SK-N-SH (cell line): ENCODE data around the gene R3HDM2. TPM values are rescaled to one million over a fixed set of nuclear protein-coding genes. Genes with fewer than 3 reads are reported as not detected.

Experiments used
- CTCF ChIA-PET: fragments of 300-600, 350-600 bp; formaldehyde crosslinking; extraction: SDS; loops from one replicate; lab custom pipeline; 2021; lab: Yijun Ruan, JAX
- POLR2A ChIA-PET: fragments of 350-600 bp; sonication (Branson Sonifier 250); formaldehyde crosslinking; extraction: SDS; loops from one replicate; lab custom pipeline; 2020; ENCODE audit warnings: antibody characterized with exemption, inconsistent platforms; lab: Yijun Ruan, JAX
- DNase-seq: peaks from one replicate; pipeline ENCODE4 v3.0.0; 2012
- H2AFZ ChIP-seq: fragments of 200-600 bp; sonication (generic); 2 replicates; pipeline ENCODE4 v1.8.1; 2016; ENCODE audit warnings: antibody characterized with exemption, mild to moderate bottlenecking, low read depth
- H3F3A ChIP-seq: fragments of 200-600 bp; sonication (generic); replicated peaks from 2 replicates; pipeline ENCODE3; 2016; ENCODE audit warnings: antibody characterized with exemption, mild to moderate bottlenecking; ENCODE audit not compliant: insufficient read depth
- H3K27ac ChIP-seq, 2 experiments: fragments of 200-500 bp in 1 of 2; fragments of 200-600 bp in 1 of 2; sonication (Bioruptor generic) in 1 of 2; sonication (generic), shearing (Covaris generic) in 1 of 2; 2 replicates each; pipeline versions ENCODE4 v1.5.1 to v1.6.1; 2014 to 2016; ENCODE audit warnings: low read depth in 2 of 2, inconsistent platforms in 1 of 2, low read length in 1 of 2, mild to moderate bottlenecking in 1 of 2, mixed read lengths in 1 of 2
- H3K27me3 ChIP-seq: fragments of 200-600 bp; sonication (generic), shearing (Covaris generic); 2 replicates; pipeline ENCODE4 v1.6.1; 2016; ENCODE audit warnings: mixed run types; ENCODE audit not compliant: insufficient read depth
- H3K36me3 ChIP-seq, 2 experiments: fragments of 200-500 bp in 1 of 2; fragments of 200-600 bp in 1 of 2; sonication (Bioruptor generic) in 1 of 2; sonication (generic) in 1 of 2; replicated peaks in 1 of 2; 2 replicates each; pipeline versions ENCODE3 to v1.5.1; 2014 to 2016; ENCODE audit warnings: low read length in 1 of 2, mild to moderate bottlenecking in 1 of 2; ENCODE audit not compliant: insufficient read depth in 2 of 2, control insufficient read depth in 1 of 2
- H3K4me1 ChIP-seq, 2 experiments: fragments of 200-500 bp in 1 of 2; fragments of 200-600 bp in 1 of 2; sonication (Bioruptor generic) in 1 of 2; sonication (generic), shearing (Covaris generic) in 1 of 2; 2 replicates each; pipeline versions ENCODE4 v1.5.1 to v1.6.1; 2014 to 2016; ENCODE audit warnings: low read depth in 1 of 2, low read length in 1 of 2, mixed run types in 1 of 2; ENCODE audit not compliant: insufficient read depth in 2 of 2, control insufficient read depth in 1 of 2
- H3K4me2 ChIP-seq: fragments of 200-600 bp; sonication (generic), shearing (Covaris generic); 2 replicates; pipeline ENCODE4 v1.6.1; 2017; ENCODE audit warnings: mixed run types
- H3K4me3 ChIP-seq, 2 experiments: fragments of 200-500 bp in 1 of 2; fragments of 200-600 bp in 1 of 2; sonication (Bioruptor generic) in 1 of 2; sonication (generic), shearing (Covaris generic) in 1 of 2; 2 replicates each; pipeline versions ENCODE4 v1.5.1 to v1.8.1; 2014 to 2016; ENCODE audit warnings: low read depth in 2 of 2, inconsistent platforms in 1 of 2, low read length in 1 of 2, mild to moderate bottlenecking in 1 of 2, mixed read lengths in 1 of 2, moderate library complexity in 1 of 2
- H3K79me2 ChIP-seq: fragments of 200-600 bp; sonication (generic); 2 replicates; pipeline ENCODE4 v1.8.1; 2017; ENCODE audit warnings: mild to moderate bottlenecking; ENCODE audit not compliant: insufficient read depth
- H3K9ac ChIP-seq: fragments of 200-600 bp; sonication (generic); 2 replicates; pipeline ENCODE4 v1.6.1; 2017; ENCODE audit warnings: mixed run types
- H3K9me2 ChIP-seq: fragments of 200-600 bp; sonication (generic); 2 replicates; pipeline ENCODE4 v1.6.1; 2017; ENCODE audit warnings: mixed run types
- H3K9me3 ChIP-seq: fragments of 200-600 bp; sonication (generic); 2 replicates; pipeline ENCODE4 v1.6.1; 2017; ENCODE audit warnings: mixed run types, mild to moderate bottlenecking, moderate library complexity
- H4K20me1 ChIP-seq: fragments of 200-600 bp; sonication (generic); 2 replicates; pipeline ENCODE4 v1.6.1; 2017; ENCODE audit warnings: mild to moderate bottlenecking, mixed run types; ENCODE audit not compliant: insufficient read depth
- ELF1 ChIP-seq: IDR thresholded peaks from 2 replicates; pipeline ENCODE4 v1.4.0; 2012
- EP300 ChIP-seq, 2 experiments: IDR thresholded peaks; 2 replicates each; pipeline versions ENCODE4 v1.4.0 to v1.6.1; 2012; ENCODE audit warnings: borderline replicate concordance in 1 of 2, low read depth in 1 of 2, low read length in 1 of 2
- EZH2phosphoT487 ChIP-seq: fragments of 200-600 bp; sonication (generic); IDR thresholded peaks from 2 replicates; pipeline ENCODE4 v1.6.1; 2017; ENCODE audit warnings: low read depth, mixed run types, mild to moderate bottlenecking, antibody characterized with exemption, moderate library complexity, borderline replicate concordance
- FOSL2 ChIP-seq: IDR thresholded peaks from 2 replicates; pipeline ENCODE4 v1.4.0; 2012; ENCODE audit warnings: low read depth, mild to moderate bottlenecking, moderate library complexity, borderline replicate concordance
- FOXM1 ChIP-seq: IDR thresholded peaks from 2 replicates; pipeline ENCODE4 v1.4.0; 2012; ENCODE audit warnings: low read depth, mild to moderate bottlenecking
- JUND ChIP-seq: IDR thresholded peaks from 2 replicates; pipeline ENCODE4 v1.4.0; 2012
- MEF2A ChIP-seq: IDR thresholded peaks from 2 replicates; pipeline ENCODE4 v1.4.0; 2012; ENCODE audit warnings: low read depth, borderline replicate concordance
- MXI1 ChIP-seq: IDR thresholded peaks from 2 replicates; pipeline ENCODE4 v1.6.1; 2012; ENCODE audit warnings: mild to moderate bottlenecking, low read depth, low read length, improper control_type of control experiment
- NFIC ChIP-seq: IDR thresholded peaks from 2 replicates; pipeline ENCODE4 v1.4.0; 2012; ENCODE audit warnings: borderline replicate concordance
- NRF1 ChIP-seq: IDR thresholded peaks from 2 replicates; pipeline ENCODE4 v1.6.1; 2012; ENCODE audit warnings: low read depth, mild to moderate bottlenecking, low read length
- POLR2AphosphoS5 ChIP-seq: IDR thresholded peaks from 2 replicates; pipeline ENCODE4 v1.6.1; 2012; ENCODE audit warnings: low read depth, low read length
- SIN3A ChIP-seq: IDR thresholded peaks from 2 replicates; pipeline ENCODE4 v1.6.1; 2012; ENCODE audit warnings: low read depth, mild to moderate bottlenecking, low read length, moderate library complexity, borderline replicate concordance
- SMC3 ChIP-seq: IDR thresholded peaks from 2 replicates; pipeline ENCODE4 v1.6.1; 2012; ENCODE audit warnings: low read depth, low read length, improper control_type of control experiment
- TAF1 ChIP-seq: IDR thresholded peaks from 2 replicates; pipeline ENCODE4 v1.6.1; 2012; ENCODE audit warnings: low read depth, mild to moderate bottlenecking, low read length, moderate library complexity, borderline replicate concordance
- TCF12 ChIP-seq: IDR thresholded peaks from 2 replicates; pipeline ENCODE4 v1.4.0; 2012
- WGBS: methylation state at CpG from one replicate; pipeline ENCODE4 v1.1.6; 2017; ENCODE audit warnings: low lambda C conversion rate; 5-methylcytosine and 5-hydroxymethylcytosine counted together
- polyA plus RNA-seq, 3 experiments: library from polyadenylated mRNA; depleted of rRNA; stranded (reverse); fragments of >200 nt; gene quantifications; 2 replicates each; pipeline ENCODE4 v1.2.3, GENCODE V29; 2012
- TF ChIP-seq, protein P1 (sequence below): fragments of 150-350 bp; IDR thresholded peaks from 2 replicates; pipeline ENCODE4 v1.6.1; 2017; ENCODE audit warnings: antibody characterized with exemption, low read length, low read depth, borderline replicate concordance
- TF ChIP-seq, protein P2 (sequence below): fragments of 200-600 bp; sonication (generic); IDR thresholded peaks from 2 replicates; pipeline ENCODE4 v1.6.1; 2017; ENCODE audit warnings: antibody characterized with exemption, mild to moderate bottlenecking, moderate library complexity
- TF ChIP-seq, protein P3 (sequence below): IDR thresholded peaks from 2 replicates; pipeline ENCODE4 v1.4.0; 2012; ENCODE audit warnings: low read depth
- TF ChIP-seq, protein P4 (sequence below): IDR thresholded peaks from 2 replicates; pipeline ENCODE4 v1.4.0; 2012; ENCODE audit warnings: low read depth, borderline replicate concordance

The R3HDM2 gene
- polyA plus RNA-seq, 1 of the 3 experiments (the other 2 are of a cell fraction), result 23.1 TPM

DNA sequence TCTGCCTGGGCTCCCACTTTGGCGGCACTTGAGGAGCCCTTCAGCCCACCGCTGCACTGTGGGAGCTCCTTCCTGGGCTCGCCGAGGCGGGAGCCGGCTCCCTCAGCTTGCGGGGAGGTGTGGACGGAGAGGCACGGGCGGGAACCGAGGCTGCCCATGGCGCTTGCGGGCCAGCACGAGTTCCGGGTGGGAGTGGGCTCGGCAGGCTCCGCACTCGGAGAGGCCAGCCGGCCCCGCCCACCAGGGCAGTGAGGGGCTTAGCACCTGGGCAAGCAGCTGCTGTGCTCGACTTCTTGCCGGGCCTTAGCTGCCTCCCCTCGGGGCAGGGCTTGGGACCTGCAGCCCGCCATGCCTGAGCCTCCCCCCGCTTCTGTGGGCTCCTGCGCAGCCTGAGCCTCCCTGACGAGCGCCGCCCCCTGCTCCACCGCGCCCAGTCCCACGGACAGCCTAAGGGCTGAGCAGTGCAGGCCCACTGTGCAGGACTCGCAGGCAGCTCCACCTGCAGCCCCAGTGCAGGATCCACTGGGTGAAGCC, 44.6 kb downstream of the R3HDM2 start:
- no peaks in the 10 kb centered on the region for H3K9me2 ChIP-seq
- H3F3A ChIP-seq, result peaks cover 23% of the 10 kb centered on the region
- no peak overlapping the region for H3K9ac ChIP-seq
- H3K79me2 ChIP-seq, result peaks cover 10% of the 10 kb centered on the region; the same call in 1 of the 2 replicates
- ChIA-PET CTCF (interaction anchor here (1.2 kb wide), 1 partner anchor 26 kb away, joined by 3 read pairs; no protein-coding TSS in a partner anchor), POLR2A (no interaction called here)
- H2AFZ ChIP-seq, result no peak overlapping the region
- DNase-seq, result no peak
- H3K4me3 ChIP-seq, result no peak overlapping the region
- peaks cover 0 to 3% of the 10 kb centered on the region in 2 experiments for H3K36me3 ChIP-seq
- no peak overlapping the region for H3K27ac ChIP-seq
- 90% methylated on average over 2 of the region's 33 CpGs for WGBS
- peaks cover 0 to 11% of the 10 kb centered on the region in 2 experiments; a peak in 2 of 4 replicates for H3K4me1 ChIP-seq
- no peaks in the 10 kb centered on the region for H3K27me3 ChIP-seq
- no peak overlapping the region for H3K4me2 ChIP-seq
- no peaks in the 10 kb centered on the region for H3K9me3 ChIP-seq
- H4K20me1 ChIP-seq, result no peaks in the 10 kb centered on the region
- TF ChIP-seq NFIC (no peak), POLR2AphosphoS5 (no peak), EP300 (IDR thresholded peaks at IDR 0.05; ENCODE audit: borderline replicate concordance in 1 of 2, low read depth in 1 of 2, low read length in 1 of 2) (no peak), FOSL2 (no peak), NRF1 (no peak), EZH2phosphoT487 (no peak), MEF2A (no peak), ELF1 (no peak), FOXM1 (no peak), MXI1 (no peak), TAF1 (no peak), JUND (no peak), SMC3 (no peak), TCF12 (no peak), SIN3A (no peak)
- TF ChIP-seq, protein P1, sequence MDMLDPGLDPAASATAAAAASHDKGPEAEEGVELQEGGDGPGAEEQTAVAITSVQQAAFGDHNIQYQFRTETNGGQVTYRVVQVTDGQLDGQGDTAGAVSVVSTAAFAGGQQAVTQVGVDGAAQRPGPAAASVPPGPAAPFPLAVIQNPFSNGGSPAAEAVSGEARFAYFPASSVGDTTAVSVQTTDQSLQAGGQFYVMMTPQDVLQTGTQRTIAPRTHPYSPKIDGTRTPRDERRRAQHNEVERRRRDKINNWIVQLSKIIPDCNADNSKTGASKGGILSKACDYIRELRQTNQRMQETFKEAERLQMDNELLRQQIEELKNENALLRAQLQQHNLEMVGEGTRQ, result no peak
- TF ChIP-seq, protein P2, sequence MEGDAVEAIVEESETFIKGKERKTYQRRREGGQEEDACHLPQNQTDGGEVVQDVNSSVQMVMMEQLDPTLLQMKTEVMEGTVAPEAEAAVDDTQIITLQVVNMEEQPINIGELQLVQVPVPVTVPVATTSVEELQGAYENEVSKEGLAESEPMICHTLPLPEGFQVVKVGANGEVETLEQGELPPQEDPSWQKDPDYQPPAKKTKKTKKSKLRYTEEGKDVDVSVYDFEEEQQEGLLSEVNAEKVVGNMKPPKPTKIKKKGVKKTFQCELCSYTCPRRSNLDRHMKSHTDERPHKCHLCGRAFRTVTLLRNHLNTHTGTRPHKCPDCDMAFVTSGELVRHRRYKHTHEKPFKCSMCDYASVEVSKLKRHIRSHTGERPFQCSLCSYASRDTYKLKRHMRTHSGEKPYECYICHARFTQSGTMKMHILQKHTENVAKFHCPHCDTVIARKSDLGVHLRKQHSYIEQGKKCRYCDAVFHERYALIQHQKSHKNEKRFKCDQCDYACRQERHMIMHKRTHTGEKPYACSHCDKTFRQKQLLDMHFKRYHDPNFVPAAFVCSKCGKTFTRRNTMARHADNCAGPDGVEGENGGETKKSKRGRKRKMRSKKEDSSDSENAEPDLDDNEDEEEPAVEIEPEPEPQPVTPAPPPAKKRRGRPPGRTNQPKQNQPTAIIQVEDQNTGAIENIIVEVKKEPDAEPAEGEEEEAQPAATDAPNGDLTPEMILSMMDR, result no peak
- TF ChIP-seq, protein P3, sequence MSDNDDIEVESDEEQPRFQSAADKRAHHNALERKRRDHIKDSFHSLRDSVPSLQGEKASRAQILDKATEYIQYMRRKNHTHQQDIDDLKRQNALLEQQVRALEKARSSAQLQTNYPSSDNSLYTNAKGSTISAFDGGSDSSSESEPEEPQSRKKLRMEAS, result no peak
- TF ChIP-seq, protein P4, sequence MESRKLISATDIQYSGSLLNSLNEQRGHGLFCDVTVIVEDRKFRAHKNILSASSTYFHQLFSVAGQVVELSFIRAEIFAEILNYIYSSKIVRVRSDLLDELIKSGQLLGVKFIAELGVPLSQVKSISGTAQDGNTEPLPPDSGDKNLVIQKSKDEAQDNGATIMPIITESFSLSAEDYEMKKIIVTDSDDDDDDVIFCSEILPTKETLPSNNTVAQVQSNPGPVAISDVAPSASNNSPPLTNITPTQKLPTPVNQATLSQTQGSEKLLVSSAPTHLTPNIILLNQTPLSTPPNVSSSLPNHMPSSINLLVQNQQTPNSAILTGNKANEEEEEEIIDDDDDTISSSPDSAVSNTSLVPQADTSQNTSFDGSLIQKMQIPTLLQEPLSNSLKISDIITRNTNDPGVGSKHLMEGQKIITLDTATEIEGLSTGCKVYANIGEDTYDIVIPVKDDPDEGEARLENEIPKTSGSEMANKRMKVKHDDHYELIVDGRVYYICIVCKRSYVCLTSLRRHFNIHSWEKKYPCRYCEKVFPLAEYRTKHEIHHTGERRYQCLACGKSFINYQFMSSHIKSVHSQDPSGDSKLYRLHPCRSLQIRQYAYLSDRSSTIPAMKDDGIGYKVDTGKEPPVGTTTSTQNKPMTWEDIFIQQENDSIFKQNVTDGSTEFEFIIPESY, result no peak
